RWPE2 (cell line): ENCODE measurements around the gene ACOX1.

ENCODE experiments used
- ATAC-seq: fragments of 200-7000 bp; cut with Tn5 transposase; 3 replicates; pipeline ENCODE4 v1.9.1; 2021; ENCODE audit warnings: low read depth
- DNase-seq: peaks from one replicate; pipeline ENCODE4 v3.0.0-alpha.2; 2020; ENCODE audit warnings: low spot score
- H3K27ac ChIP-seq: fragments of 450-650 bp; 2 replicates; pipeline ENCODE4 v1.5.1; 2017; ENCODE audit warnings: mild to moderate bottlenecking; ENCODE audit not compliant: poor library complexity, severe bottlenecking
- H3K27me3 ChIP-seq: fragments of 250-450 bp; sonication (Bioruptor Pico); 2 replicates; pipeline ENCODE4 v1.5.1; 2021; ENCODE audit warnings: mild to moderate bottlenecking, moderate library complexity; ENCODE audit not compliant: insufficient read depth, poor library complexity, severe bottlenecking
- H3K36me3 ChIP-seq: fragments of 250-450 bp; sonication (Bioruptor Pico); 2 replicates; pipeline ENCODE4 v1.5.1; 2020; ENCODE audit warnings: low read depth, mild to moderate bottlenecking, moderate library complexity
- H3K4me1 ChIP-seq: fragments of 250-450 bp; sonication (Bioruptor Pico); 2 replicates; pipeline ENCODE4 v1.5.1; 2021; ENCODE audit warnings: mild to moderate bottlenecking, moderate library complexity; ENCODE audit not compliant: insufficient read depth, poor library complexity, severe bottlenecking
- H3K4me3 ChIP-seq: fragments of 250-450 bp; sonication (Bioruptor Pico); 2 replicates; pipeline ENCODE4 v1.5.1; 2021; ENCODE audit warnings: mild to moderate bottlenecking, moderate library complexity; ENCODE audit not compliant: severe bottlenecking
- H3K9me3 ChIP-seq: fragments of 250-450 bp; sonication (Bioruptor Pico); 2 replicates; pipeline ENCODE4 v1.5.1; 2021; ENCODE audit warnings: mild to moderate bottlenecking, moderate library complexity; ENCODE audit not compliant: severe bottlenecking
- TF ChIP-seq, protein P1 (sequence below): fragments of 450-650 bp; IDR thresholded peaks from one replicate; pipeline ENCODE4 v1.5.1; 2017; ENCODE audit warnings: mild to moderate bottlenecking, moderate library complexity; ENCODE audit not compliant: poor library complexity, severe bottlenecking

The ACOX1 gene

DNA sequence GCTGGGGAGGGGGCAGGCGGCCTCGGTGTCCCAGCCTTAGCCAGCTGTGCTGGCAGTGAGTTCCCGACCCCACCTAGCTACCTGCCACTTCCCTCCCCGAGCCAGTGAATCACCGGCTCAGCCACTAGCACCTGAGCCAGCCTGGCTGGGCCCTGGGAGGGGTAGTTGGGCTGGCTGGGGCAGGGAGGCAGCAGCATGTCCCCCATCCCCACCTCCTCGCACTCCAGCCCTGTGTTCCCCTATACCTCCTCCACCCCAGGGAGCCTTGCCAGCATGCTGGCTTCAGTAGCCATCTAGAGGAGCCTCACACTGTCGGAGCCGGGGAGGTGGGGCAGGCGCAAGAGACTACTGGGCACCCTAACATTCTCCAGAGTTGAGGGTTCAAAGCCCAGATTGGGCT, 45.4 kb upstream of the ACOX1 start:
- H3K27ac ChIP-seq = no peak overlapping the region
- H3K36me3 ChIP-seq = peaks cover 10% of the 10 kb centered on the region; the same call in 1 of the 2 replicates
- no peak overlapping the region for H3K4me3 ChIP-seq
- H3K27me3 ChIP-seq = no peaks in the 10 kb centered on the region
- no peak for ATAC-seq
- TF ChIP-seq, protein P1, sequence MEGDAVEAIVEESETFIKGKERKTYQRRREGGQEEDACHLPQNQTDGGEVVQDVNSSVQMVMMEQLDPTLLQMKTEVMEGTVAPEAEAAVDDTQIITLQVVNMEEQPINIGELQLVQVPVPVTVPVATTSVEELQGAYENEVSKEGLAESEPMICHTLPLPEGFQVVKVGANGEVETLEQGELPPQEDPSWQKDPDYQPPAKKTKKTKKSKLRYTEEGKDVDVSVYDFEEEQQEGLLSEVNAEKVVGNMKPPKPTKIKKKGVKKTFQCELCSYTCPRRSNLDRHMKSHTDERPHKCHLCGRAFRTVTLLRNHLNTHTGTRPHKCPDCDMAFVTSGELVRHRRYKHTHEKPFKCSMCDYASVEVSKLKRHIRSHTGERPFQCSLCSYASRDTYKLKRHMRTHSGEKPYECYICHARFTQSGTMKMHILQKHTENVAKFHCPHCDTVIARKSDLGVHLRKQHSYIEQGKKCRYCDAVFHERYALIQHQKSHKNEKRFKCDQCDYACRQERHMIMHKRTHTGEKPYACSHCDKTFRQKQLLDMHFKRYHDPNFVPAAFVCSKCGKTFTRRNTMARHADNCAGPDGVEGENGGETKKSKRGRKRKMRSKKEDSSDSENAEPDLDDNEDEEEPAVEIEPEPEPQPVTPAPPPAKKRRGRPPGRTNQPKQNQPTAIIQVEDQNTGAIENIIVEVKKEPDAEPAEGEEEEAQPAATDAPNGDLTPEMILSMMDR = no peak
- no peaks in the 10 kb centered on the region for H3K9me3 ChIP-seq
- no peaks in the 10 kb centered on the region for H3K4me1 ChIP-seq
- no peak for DNase-seq

DNA sequence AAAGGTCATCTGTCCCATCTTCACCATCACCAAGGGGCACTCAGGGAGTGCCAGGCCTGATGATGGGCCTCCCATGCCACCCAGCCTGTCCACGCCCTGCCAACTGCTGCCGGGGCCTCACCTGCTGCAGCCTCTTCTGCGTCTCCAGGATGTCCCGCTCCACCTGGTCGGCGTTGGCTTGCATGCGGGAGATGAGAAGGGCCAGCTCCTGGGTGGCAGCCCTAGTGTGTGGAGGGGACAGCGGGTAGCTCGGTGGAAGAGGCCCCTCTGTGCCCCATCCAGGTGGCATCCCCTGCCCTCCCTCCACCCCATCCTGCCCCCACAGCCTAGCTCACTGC, 44.9 kb upstream of the ACOX1 start:
- no peaks in the 10 kb centered on the region for H3K4me1 ChIP-seq
- H3K27ac ChIP-seq = no peak overlapping the region
- TF ChIP-seq, protein P1 = no peak
- no peak for DNase-seq
- H3K9me3 ChIP-seq = no peaks in the 10 kb centered on the region
- ATAC-seq = no peak
- no peak overlapping the region for H3K4me3 ChIP-seq
- H3K36me3 ChIP-seq = peaks cover 13% of the 10 kb centered on the region; the same call in 1 of the 2 replicates
- H3K27me3 ChIP-seq = no peaks in the 10 kb centered on the region

DNA sequence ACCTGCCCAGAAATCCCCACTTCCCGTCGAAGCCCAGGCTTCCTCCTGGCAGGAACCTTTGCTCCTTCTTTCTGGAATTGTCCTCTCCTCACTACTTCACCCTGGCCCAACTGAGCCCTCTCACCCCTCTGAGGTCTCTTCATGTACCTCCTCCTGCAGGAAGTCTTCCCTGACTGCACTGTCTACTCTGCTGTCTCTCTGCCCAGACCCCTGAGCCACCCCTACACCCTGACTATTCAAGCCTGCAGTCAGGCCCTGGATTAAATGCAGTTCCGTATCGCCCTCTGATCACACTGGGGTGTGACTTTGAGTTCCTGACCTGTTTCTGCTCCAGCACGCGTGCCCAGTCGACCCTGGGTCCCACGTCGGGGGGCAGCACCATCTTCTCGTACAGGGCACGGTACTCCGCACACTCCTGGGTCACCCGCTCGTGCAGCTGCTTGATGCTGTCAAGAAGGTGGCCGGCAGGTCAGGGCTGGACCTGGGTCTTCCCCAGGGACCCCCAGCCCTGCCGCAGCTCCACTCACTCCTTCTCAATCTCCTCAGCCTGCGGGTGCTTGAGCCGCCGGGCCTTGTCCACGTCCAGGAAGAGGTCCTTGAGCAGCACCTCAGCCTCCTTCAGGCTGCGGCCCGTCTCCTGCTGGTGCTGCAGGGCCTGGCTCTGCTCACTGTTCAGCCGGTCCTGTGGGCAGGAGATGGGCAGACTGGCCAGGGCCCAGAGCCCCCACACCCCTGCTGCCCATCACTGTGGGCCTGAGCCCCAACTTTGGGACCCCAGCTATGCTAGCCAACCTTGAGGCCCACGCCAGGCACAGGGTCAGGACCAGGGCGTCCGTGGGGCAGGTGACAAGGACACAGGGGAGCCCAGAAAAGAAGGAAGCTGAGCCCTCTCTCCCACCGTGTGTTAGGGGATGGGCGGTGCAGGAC, 44.3 kb upstream of the ACOX1 start:
- Histone ChIP-seq H3K9me3 (no peaks in the 10 kb centered on the region), H3K27me3 (no peaks in the 10 kb centered on the region), H3K36me3 (peaks cover 16% of the 10 kb centered on the region), H3K4me3 (no peak overlapping the region), H3K4me1 (no peaks in the 10 kb centered on the region), H3K27ac (no peak overlapping the region)
- TF ChIP-seq, protein P1 = no peak
- DNase-seq (peak; percentile 67), ATAC-seq (no peak)

DNA sequence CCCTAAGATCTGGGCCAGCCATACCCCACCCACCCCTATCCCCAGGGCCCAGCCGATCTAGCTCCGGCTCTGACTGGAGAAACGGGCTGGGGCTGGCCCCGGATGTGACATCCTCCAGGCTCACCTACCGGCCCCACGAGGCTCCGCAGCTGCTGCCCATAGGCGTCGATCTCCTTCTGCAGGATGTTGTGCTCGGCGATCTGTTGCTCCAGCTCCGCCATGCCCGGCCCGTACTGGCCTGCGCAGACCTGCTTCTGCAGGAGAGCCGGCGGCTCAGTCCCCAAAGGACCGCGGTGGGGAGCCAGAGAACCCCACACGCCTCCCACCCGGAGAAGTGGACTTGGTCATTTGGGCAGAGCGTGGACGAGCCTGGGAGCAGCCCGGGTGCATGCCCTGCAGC, 43.3 kb upstream of the ACOX1 start:
- Histone ChIP-seq H3K36me3 (peaks cover 19% of the 10 kb centered on the region), H3K9me3 (no peaks in the 10 kb centered on the region), H3K4me3 (no peak overlapping the region), H3K27me3 (no peaks in the 10 kb centered on the region), H3K4me1 (no peaks in the 10 kb centered on the region), H3K27ac (no peak overlapping the region)
- DNase-seq (peak; percentile 65), ATAC-seq (no peak)
- TF ChIP-seq, protein P1 = no peak
